HCT116 (cell line): Measurements from ENCODE around the gene ACTRT2. TPM values are rescaled to one million over a fixed set of nuclear protein-coding genes. Genes with fewer than 3 reads are reported as not detected.
A peak's percentile ranks its signal among the peaks of the same experiment; 100 is the strongest.

Source experiments
- ATAC-seq: fragments of 200-7000 bp; cut with Tn5 transposase; 2 replicates; pipeline ENCODE4 v1.9.1; 2020; ENCODE audit warnings: mild to moderate bottlenecking, moderate library complexity
- BruUV-seq: library from RNA; stranded (reverse); fragments of 400-500 nt; replicated peaks from 2 replicates; lab custom pipeline; 2021; lab: Mats Ljungman, UMichigan
- CTCF ChIA-PET: fragments of 300-600 bp; sonication (Branson Sonifier 250); formaldehyde crosslinking; loops from one replicate; lab custom pipeline; 2021; ENCODE audit warnings: antibody characterized with exemption; lab: Charles Lee
- POLR2A ChIA-PET: fragments of 300-600, 350-600 bp; sonication (Branson Sonifier 250); formaldehyde crosslinking; loops from one replicate; lab custom pipeline; 2021; ENCODE audit warnings: antibody characterized with exemption; lab: Charles Lee
- RAD21 ChIA-PET, 2 experiments: fragments of 300-600 bp; sonication (Branson Sonifier 250); formaldehyde crosslinking; loops; one replicate each; lab custom pipeline; 2023; ENCODE audit warnings: low total read pairs in 2 of 2; ENCODE audit not compliant: uncharacterized antibody in 2 of 2, unreplicated experiment in 2 of 2, low non-redundant PET in 1 of 2; lab: Charles Lee
- DNase-seq: peaks from one replicate; pipeline ENCODE4 v3.0.0-alpha.2; 2010; ENCODE audit warnings: low read depth, low spot score
- H2AFZ ChIP-seq: fragments of 200-600 bp; shearing (Covaris generic), sonication (generic); 2 replicates; pipeline ENCODE4 v1.6.1; 2017; ENCODE audit warnings: low read depth, mixed run types, mixed read lengths, antibody characterized with exemption, low read length; ENCODE audit not compliant: poor library complexity, severe bottlenecking
- H3K27ac ChIP-seq: 2 replicates; pipeline ENCODE4 v1.5.1; 2012; ENCODE audit warnings: low read depth, low read length
- H3K27me3 ChIP-seq: fragments of 200-600 bp; sonication (generic); 2 replicates; pipeline ENCODE4 v1.6.1; 2016; ENCODE audit warnings: mixed run types, low read length, mixed read lengths; ENCODE audit not compliant: insufficient read depth
- H3K36me3 ChIP-seq, 2 experiments: fragments of 200-500 bp in 1 of 2; fragments of 200-600 bp in 1 of 2; sonication (Bioruptor generic) in 1 of 2; sonication (generic) in 1 of 2; 2 replicates each; pipeline versions ENCODE4 v1.5.1 to v1.6.1; 2014 to 2016; ENCODE audit warnings: low read length in 2 of 2, inconsistent platforms in 1 of 2, mixed read lengths in 1 of 2, mixed run types in 1 of 2; ENCODE audit not compliant: insufficient read depth in 2 of 2, control insufficient read depth in 1 of 2
- H3K4me1 ChIP-seq, 2 experiments: fragments of 200-600 bp in 1 of 2; sonication (generic) in 1 of 2; 2 replicates each; pipeline versions ENCODE4 v1.5.1 to v1.6.1; 2012 to 2017; ENCODE audit warnings: low read length in 2 of 2, inconsistent platforms in 1 of 2, mild to moderate bottlenecking in 1 of 2, mixed read lengths in 1 of 2, mixed run types in 1 of 2, moderate library complexity in 1 of 2; ENCODE audit not compliant: insufficient read depth in 2 of 2, control insufficient read depth in 1 of 2
- H3K4me2 ChIP-seq: fragments of 200-600 bp; sonication (generic); 2 replicates; pipeline ENCODE4 v1.6.1; 2017; ENCODE audit warnings: mixed run types, low read length, mixed read lengths
- H3K4me3 ChIP-seq, 2 experiments: fragments of 200-600 bp in 1 of 2; sonication (generic) in 1 of 2; replicated peaks in 1 of 2; 2 replicates each; pipeline ENCODE4 v1.5.1; 2011 to 2016; ENCODE audit warnings: low read length in 2 of 2, control low read depth in 1 of 2, low read depth in 1 of 2, mild to moderate bottlenecking in 1 of 2, mixed read lengths in 1 of 2, mixed run types in 1 of 2
- H3K79me2 ChIP-seq: fragments of 200-600 bp; sonication (generic); 2 replicates; pipeline ENCODE4 v1.6.1; 2017; ENCODE audit warnings: mild to moderate bottlenecking, mixed run types, low read length, moderate library complexity, mixed read lengths; ENCODE audit not compliant: insufficient read depth
- H3K9ac ChIP-seq: fragments of 200-600 bp; sonication (generic); 2 replicates; pipeline ENCODE4 v1.6.1; 2016; ENCODE audit warnings: low read length, mixed read lengths
- H3K9me2 ChIP-seq: fragments of 200-600 bp; sonication (generic), shearing (Covaris generic); 2 replicates; pipeline ENCODE4 v1.6.1; 2017; ENCODE audit warnings: mixed run types, mild to moderate bottlenecking, moderate library complexity; ENCODE audit not compliant: insufficient read depth
- H3K9me3 ChIP-seq, 2 experiments: fragments of 200-500 bp in 1 of 2; fragments of 200-600 bp in 1 of 2; sonication (Bioruptor generic) in 1 of 2; sonication (generic) in 1 of 2; 2 replicates each; pipeline ENCODE4 v1.6.1; 2014 to 2017; ENCODE audit warnings: low read length in 2 of 2, mixed read lengths in 2 of 2, inconsistent platforms in 1 of 2, low read depth in 1 of 2, mild to moderate bottlenecking in 1 of 2, mixed run types in 1 of 2, moderate library complexity in 1 of 2; ENCODE audit not compliant: control insufficient read depth in 1 of 2, insufficient read depth in 1 of 2
- H4K20me1 ChIP-seq: fragments of 200-600 bp; sonication (generic), shearing (Covaris generic); 2 replicates; pipeline ENCODE4 v1.6.1; 2017; ENCODE audit warnings: mixed run types, mild to moderate bottlenecking, moderate library complexity; ENCODE audit not compliant: insufficient read depth
- EGR1 ChIP-seq: IDR thresholded peaks from 2 replicates; pipeline ENCODE4 v1.6.1; 2012; ENCODE audit warnings: low read depth
- ELF1 ChIP-seq: IDR thresholded peaks from 2 replicates; pipeline ENCODE4 v1.6.1; 2012; ENCODE audit warnings: low read depth, borderline replicate concordance
- FOSL1 ChIP-seq: IDR thresholded peaks from 2 replicates; pipeline ENCODE4 v1.6.1; 2012; ENCODE audit warnings: low read depth
- POLR2AphosphoS5 ChIP-seq: IDR thresholded peaks from 2 replicates; pipeline ENCODE4 v1.6.1; 2011; ENCODE audit warnings: mild to moderate bottlenecking, low read depth, low read length, moderate library complexity
- RAD21 ChIP-seq: IDR thresholded peaks from 2 replicates; pipeline ENCODE4 v1.6.1; 2012; ENCODE audit warnings: low read depth, mild to moderate bottlenecking
- SRF ChIP-seq: IDR thresholded peaks from 2 replicates; pipeline ENCODE4 v1.6.1; 2012; ENCODE audit warnings: low read depth
- TCF7L2 ChIP-seq: IDR thresholded peaks from 2 replicates; pipeline ENCODE4 v1.7.0; 2011; ENCODE audit warnings: borderline replicate concordance, inconsistent platforms; ENCODE audit not compliant: insufficient read depth, insufficient read length; ENCODE audit errors: extremely low read depth
- ZBTB33 ChIP-seq: IDR thresholded peaks from 2 replicates; pipeline ENCODE4 v1.6.1; 2011; ENCODE audit warnings: mild to moderate bottlenecking, low read length, moderate library complexity; ENCODE audit not compliant: insufficient replicate concordance; ENCODE audit errors: extremely low read depth
- ZFX ChIP-seq: fragments of 450-650 bp; IDR thresholded peaks from 2 replicates; pipeline ENCODE4 v1.6.1; 2017
- intact Hi-C: fragments of 100-400 bp; cut with micrococcal nuclease; formaldehyde crosslinking; loops from 2 replicates; pipeline ENCODE4 v1.10.0; 2022
- total RNA-seq: library from RNA; stranded (reverse); gene quantifications from one replicate; pipeline ENCODE4 v1.2.1, GENCODE V29; 2021; ENCODE audit not compliant: unreplicated experiment
- TF ChIP-seq, protein P1 (sequence below): IDR thresholded peaks from 2 replicates; pipeline ENCODE4 v1.6.1; 2012

Gene ACTRT2
- total RNA-seq, 1 experiment from 2014 or later = not detected

- Histone ChIP-seq H2AFZ (no peak overlapping the region), H3K9ac (peak overlapping the region; percentile 69), H3K9me2 (no peaks in the 10 kb centered on the region), H3K27me3 (no peaks in the 10 kb centered on the region), H3K27ac (peak overlapping the region; percentile 64; the same call in 1 of the 2 replicates), H3K4me2 (peak overlapping the region; percentile 84), H3K36me3 (no peaks in the 10 kb centered on the region), H3K79me2 (no peaks in the 10 kb centered on the region), H4K20me1 (no peaks in the 10 kb centered on the region), H3K9me3 (no peaks in the 10 kb centered on the region), H3K4me1 (no peaks in the 10 kb centered on the region; a peak in 1 of 4 replicates), H3K4me3 (peak overlapping the region; percentile 48 to 82)
- no peak for TF ChIP-seq ELF1
- TF ChIP-seq ZFX = peak; percentile 28; the same call in 1 of the 2 replicates
- ChIA-PET POLR2A (no interaction called here), RAD21 (no interaction called here), CTCF (no interaction called here)
- intact Hi-C loops = loop anchor here (10.0 kb wide), 1 partner anchor 255 kb away; no protein-coding TSS in a partner anchor
- ATAC-seq = peak; percentile 39
- no TSS peak for BruUV-seq
- DNase-seq = no peak
Observed at GRCh38 chr1:3070309-3070643, 49.0 kb downstream of the ACTRT2 start.

DNA sequence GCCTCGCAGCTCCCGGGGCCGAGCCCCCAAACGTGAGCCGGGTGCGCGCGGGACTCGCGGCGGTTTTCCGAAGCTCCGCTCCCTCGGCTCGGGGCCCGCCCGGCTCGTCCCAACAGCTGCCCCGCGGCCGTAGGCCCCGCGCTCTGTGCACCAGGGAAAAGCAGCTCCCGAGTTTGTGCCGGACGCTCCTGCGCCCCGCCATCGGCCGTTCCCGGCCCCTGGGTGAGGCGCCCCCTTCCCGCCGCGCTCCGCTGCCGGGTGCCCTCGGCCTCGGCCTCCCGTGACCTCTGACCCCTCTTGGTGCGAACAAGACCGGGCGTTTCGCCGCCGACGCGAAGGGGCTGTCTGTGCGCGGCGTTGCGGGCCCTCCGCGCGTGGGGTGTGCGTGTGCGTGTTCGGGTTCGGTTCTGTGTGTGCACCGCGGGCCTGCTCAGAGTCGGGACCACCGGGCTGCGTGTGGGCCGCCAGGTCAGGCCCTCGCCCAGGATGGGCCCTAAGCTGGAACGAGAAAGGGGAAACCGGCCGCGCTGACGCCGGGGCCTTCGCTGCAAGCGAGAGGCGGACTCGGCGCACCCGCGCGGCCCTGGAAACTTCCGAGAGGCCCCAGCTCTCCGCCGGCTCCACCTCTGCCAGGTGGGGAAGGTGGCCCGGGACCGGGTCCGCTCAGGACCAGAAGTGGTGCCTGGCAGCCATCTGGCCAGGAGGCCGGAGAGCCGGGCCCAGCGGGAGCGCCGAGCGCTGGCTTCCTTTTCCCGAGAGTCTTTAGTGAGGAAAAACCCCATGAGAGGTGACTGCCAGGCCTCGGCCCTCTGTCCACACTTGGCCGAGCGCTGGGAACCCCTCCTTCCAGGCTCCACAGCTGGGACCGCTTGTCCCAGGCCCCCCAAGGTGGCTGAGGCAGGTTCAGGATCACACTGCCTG, 49.6 kb downstream of the ACTRT2 start:
- POLR2A ChIA-PET = no interaction called here
- no peak for ATAC-seq

More for the DNA sequence above, 49.6 kb downstream of the ACTRT2 start:
- H3K4me1 ChIP-seq = no peaks in the 10 kb centered on the region; a peak in 1 of 4 replicates
- H3K4me3 ChIP-seq = no peak overlapping the region
- no TSS peak for BruUV-seq
- H2AFZ ChIP-seq = no peak overlapping the region
- no peak for TF ChIP-seq FOSL1
- TF ChIP-seq, protein P1, sequence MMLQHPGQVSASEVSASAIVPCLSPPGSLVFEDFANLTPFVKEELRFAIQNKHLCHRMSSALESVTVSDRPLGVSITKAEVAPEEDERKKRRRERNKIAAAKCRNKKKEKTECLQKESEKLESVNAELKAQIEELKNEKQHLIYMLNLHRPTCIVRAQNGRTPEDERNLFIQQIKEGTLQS = no peak
- TF ChIP-seq POLR2AphosphoS5 = no peak
- TF ChIP-seq SRF = no peak
- TF ChIP-seq EGR1 = no peak
- no peak for TF ChIP-seq TCF7L2
- no peak for TF ChIP-seq ZFX
- no peak for TF ChIP-seq ZBTB33
- no peak for TF ChIP-seq RAD21
- TF ChIP-seq, all 23 proteins: peak for 0
- peak overlapping the region; percentile 45 for H3K4me2 ChIP-seq
- DNase-seq = no peak
- no peaks in the 10 kb centered on the region for H4K20me1 ChIP-seq
- H3K9me3 ChIP-seq = no peaks in the 10 kb centered on the region
- H3K9me2 ChIP-seq = no peaks in the 10 kb centered on the region
- peak overlapping the region; percentile 26; the same call in 1 of the 2 replicates for H3K27ac ChIP-seq
- ChIA-PET RAD21 (no interaction called here), CTCF (no interaction called here)
- no peaks in the 10 kb centered on the region for H3K27me3 ChIP-seq
- H3K79me2 ChIP-seq = no peaks in the 10 kb centered on the region
- no peak overlapping the region for H3K9ac ChIP-seq
- intact Hi-C loops = loop anchor here (10.0 kb wide), 1 partner anchor 254 kb away; no protein-coding TSS in a partner anchor
- H3K36me3 ChIP-seq = no peaks in the 10 kb centered on the region
